ENCODE results near the gene BICD2.

Gene BICD2

DNA sequence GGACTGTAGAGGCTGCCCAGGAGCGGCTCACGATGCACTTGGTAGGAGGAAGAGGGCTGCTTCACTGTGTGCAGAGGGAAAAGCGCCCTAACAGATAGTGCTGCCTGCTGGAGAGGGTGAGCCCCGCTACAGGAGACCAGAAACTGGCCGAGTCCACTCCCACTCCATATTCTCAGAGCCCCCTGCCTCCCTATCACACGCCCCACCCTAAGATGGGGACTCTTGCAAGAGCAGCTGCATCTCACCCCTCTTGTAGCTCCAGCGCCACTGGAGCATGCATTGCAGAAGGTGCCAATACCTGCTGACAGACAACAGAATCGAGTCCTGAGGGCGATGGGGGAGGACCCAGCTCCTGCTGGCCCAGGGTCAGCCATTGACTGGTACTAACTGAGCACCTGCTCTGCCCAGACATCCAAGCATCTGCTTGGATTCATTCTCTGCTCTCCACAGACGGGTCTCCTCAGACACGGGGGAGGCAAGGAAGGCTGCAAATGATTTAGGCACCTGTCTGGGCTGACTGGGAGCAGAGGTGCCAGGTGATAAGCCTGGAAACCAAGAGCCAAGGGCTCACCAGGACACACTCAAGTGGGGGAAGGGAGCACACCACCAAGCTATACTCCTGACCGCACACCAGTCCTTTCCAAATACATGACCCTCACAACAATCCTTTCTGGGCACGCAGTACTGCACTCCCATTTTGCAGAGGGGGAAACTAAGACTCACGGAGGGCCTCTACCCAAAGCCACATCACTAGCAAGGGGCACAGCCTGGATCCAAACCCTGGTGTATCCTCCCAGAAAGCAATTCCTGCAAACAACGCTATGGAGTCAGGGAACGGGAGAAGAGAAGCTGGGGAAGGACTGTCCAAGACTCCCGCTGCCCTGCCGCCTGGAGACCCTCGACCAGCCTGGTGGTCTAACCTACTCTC is 1.6 kb downstream of the BICD2 start:
- no peaks in the 10 kb centered on the region for H3K9me2 ChIP-seq (replicated peaks; ENCODE audit: insufficient read depth, low read length)
- peak overlapping the region; percentile 75 for H3K9ac ChIP-seq (ENCODE audit: low read length)
- TF ChIP-seq, protein P1, sequence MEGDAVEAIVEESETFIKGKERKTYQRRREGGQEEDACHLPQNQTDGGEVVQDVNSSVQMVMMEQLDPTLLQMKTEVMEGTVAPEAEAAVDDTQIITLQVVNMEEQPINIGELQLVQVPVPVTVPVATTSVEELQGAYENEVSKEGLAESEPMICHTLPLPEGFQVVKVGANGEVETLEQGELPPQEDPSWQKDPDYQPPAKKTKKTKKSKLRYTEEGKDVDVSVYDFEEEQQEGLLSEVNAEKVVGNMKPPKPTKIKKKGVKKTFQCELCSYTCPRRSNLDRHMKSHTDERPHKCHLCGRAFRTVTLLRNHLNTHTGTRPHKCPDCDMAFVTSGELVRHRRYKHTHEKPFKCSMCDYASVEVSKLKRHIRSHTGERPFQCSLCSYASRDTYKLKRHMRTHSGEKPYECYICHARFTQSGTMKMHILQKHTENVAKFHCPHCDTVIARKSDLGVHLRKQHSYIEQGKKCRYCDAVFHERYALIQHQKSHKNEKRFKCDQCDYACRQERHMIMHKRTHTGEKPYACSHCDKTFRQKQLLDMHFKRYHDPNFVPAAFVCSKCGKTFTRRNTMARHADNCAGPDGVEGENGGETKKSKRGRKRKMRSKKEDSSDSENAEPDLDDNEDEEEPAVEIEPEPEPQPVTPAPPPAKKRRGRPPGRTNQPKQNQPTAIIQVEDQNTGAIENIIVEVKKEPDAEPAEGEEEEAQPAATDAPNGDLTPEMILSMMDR (IDR thresholded peaks at IDR 0.05; ENCODE audit: insufficient read depth, low read length, poor library complexity, severe bottlenecking) = no peak
- TF ChIP-seq EZH2phosphoT487 (conservative IDR thresholded peaks at IDR 0.05; ENCODE audit: low read length) = no peak
- peaks cover 60% of the 10 kb centered on the region for H3K79me2 ChIP-seq (ENCODE audit: insufficient read depth, low read length)
- H3K36me3 ChIP-seq (ENCODE audit: low read length) = no peaks in the 10 kb centered on the region
- H2AFZ ChIP-seq (ENCODE audit: low read depth, low read length, severe bottlenecking) = no peak overlapping the region
- H3K4me2 ChIP-seq (ENCODE audit: low read depth, low read length, poor library complexity, severe bottlenecking) = peak overlapping the region; percentile 95
- peaks cover 9% of the 10 kb centered on the region; the same call in 1 of the 2 replicates for H3F3A ChIP-seq (ENCODE audit: insufficient read depth)
- peaks cover 10% of the 10 kb centered on the region; the same call in 1 of the 2 replicates for H4K20me1 ChIP-seq (ENCODE audit: low read depth, low read length)
- peak overlapping the region; percentile 78 for H3K4me3 ChIP-seq (ENCODE audit: insufficient read depth, low read length, poor library complexity, severe bottlenecking)
- H3K27ac ChIP-seq (ENCODE audit: low read depth, low read length) = peak overlapping the region; percentile 40
- no peaks in the 10 kb centered on the region for H3K9me3 ChIP-seq (ENCODE audit: insufficient read depth, low read length)
- H3K27me3 ChIP-seq (ENCODE audit: low read length) = no peaks in the 10 kb centered on the region

DNA sequence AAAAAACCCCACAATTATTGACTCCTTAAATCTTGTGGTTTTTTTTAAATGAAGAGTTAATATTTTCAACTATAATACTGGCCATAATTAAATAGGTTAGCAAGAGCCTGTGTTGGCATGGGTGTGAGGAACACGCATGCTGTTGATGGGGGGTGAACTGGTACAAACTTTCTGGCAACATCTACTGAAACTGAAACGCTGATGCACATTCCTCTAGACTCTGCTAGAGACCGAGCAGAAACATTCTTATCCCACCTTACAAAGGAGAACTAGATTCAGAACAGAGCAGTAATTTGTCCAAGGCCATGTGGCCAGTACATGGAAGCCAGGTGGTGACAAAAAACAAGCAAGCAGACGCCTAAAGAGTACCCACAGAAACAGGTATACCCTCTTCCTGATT is 2.4 kb downstream of the BICD2 start:
- H3K4me2 ChIP-seq (ENCODE audit: low read depth, low read length, poor library complexity, severe bottlenecking) = peak overlapping the region; percentile 95
- no peaks in the 10 kb centered on the region for H3K9me3 ChIP-seq (ENCODE audit: insufficient read depth, low read length)
- H3K9ac ChIP-seq (ENCODE audit: low read length) = peak overlapping the region; percentile 75

DNA sequence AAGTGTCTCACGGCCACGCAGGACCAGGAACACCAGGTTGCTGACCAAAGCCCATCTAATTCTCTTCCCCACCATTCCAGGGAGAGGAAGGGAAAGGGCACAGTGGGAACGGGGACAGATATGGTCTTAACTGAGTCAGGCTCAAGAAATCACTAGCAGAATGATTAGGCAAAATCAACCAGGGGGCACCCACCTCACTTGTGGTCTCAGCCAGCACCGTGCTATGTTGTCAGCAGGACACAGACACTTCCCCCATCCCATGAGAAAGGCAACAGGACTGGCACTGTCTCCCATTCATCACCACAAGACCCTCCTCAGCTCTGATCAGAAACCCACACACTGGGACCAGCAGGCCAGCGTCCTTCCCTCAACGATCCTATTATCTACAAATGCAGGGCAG is 2.9 kb downstream of the BICD2 start:
- no peak for TF ChIP-seq EZH2phosphoT487 (conservative IDR thresholded peaks at IDR 0.05; ENCODE audit: low read length)
- TF ChIP-seq, protein P1 (IDR thresholded peaks at IDR 0.05; ENCODE audit: insufficient read depth, low read length, poor library complexity, severe bottlenecking) = no peak
- H3K27ac ChIP-seq (ENCODE audit: low read depth, low read length) = peak overlapping the region; percentile 40; the same call in 1 of the 2 replicates
- no peaks in the 10 kb centered on the region for H3K9me3 ChIP-seq (ENCODE audit: insufficient read depth, low read length)
- peak overlapping the region; percentile 95 for H3K4me2 ChIP-seq (ENCODE audit: low read depth, low read length, poor library complexity, severe bottlenecking)
- no peaks in the 10 kb centered on the region for H3K27me3 ChIP-seq (ENCODE audit: low read length)
- H4K20me1 ChIP-seq (ENCODE audit: low read depth, low read length) = peaks cover 10% of the 10 kb centered on the region; the same call in 1 of the 2 replicates
- H3K79me2 ChIP-seq (ENCODE audit: insufficient read depth, low read length) = peaks cover 71% of the 10 kb centered on the region
- H3K9ac ChIP-seq (ENCODE audit: low read length) = peak overlapping the region; percentile 75; the same call in 1 of the 2 replicates
- H3K4me3 ChIP-seq (ENCODE audit: insufficient read depth, low read length, poor library complexity, severe bottlenecking) = peak overlapping the region; percentile 9
- no peaks in the 10 kb centered on the region for H3K9me2 ChIP-seq (replicated peaks; ENCODE audit: insufficient read depth, low read length)
- H3K36me3 ChIP-seq (ENCODE audit: low read length) = no peaks in the 10 kb centered on the region
- no peak overlapping the region for H2AFZ ChIP-seq (ENCODE audit: low read depth, low read length, severe bottlenecking)
- peaks cover 18% of the 10 kb centered on the region for H3F3A ChIP-seq (ENCODE audit: insufficient read depth)

More for the DNA sequence above, 2.4 kb downstream of the BICD2 start:
- Histone ChIP-seq H3K27ac (ENCODE audit: low read depth, low read length) (peak overlapping the region; percentile 40), H3F3A (ENCODE audit: insufficient read depth) (peaks cover 15% of the 10 kb centered on the region), H3K79me2 (ENCODE audit: insufficient read depth, low read length) (peaks cover 66% of the 10 kb centered on the region), H3K36me3 (ENCODE audit: low read length) (no peaks in the 10 kb centered on the region), H3K4me3 (ENCODE audit: insufficient read depth, low read length, poor library complexity, severe bottlenecking) (peak overlapping the region; percentile 78), H2AFZ (ENCODE audit: low read depth, low read length, severe bottlenecking) (no peak overlapping the region), H3K27me3 (ENCODE audit: low read length) (no peaks in the 10 kb centered on the region), H3K9me2 (replicated peaks; ENCODE audit: insufficient read depth, low read length) (no peaks in the 10 kb centered on the region), H4K20me1 (ENCODE audit: low read depth, low read length) (peaks cover 10% of the 10 kb centered on the region; the same call in 1 of the 2 replicates)
- TF ChIP-seq EZH2phosphoT487 (conservative IDR thresholded peaks at IDR 0.05; ENCODE audit: low read length) = no peak
- TF ChIP-seq, protein P1 (IDR thresholded peaks at IDR 0.05; ENCODE audit: insufficient read depth, low read length, poor library complexity, severe bottlenecking) = no peak
